Mucosa of descending colon (tissue), 3 donors: Measurements from ENCODE around the gene TNFRSF6B. TPM values are rescaled to one million over a fixed set of nuclear protein-coding genes. Genes with fewer than 3 reads are reported as not detected.

Source experiments
- ATAC-seq: fragments of 200-7000 bp; cut with Tn5 transposase; one replicate; pipeline ENCODE4 v1.9.1; 2020; ENCODE audit warnings: mild to moderate bottlenecking, moderate library complexity
- DNase-seq, 3 donors: peaks; one replicate each; pipeline ENCODE4 v3.0.0-alpha.2; 2020
- H3K36me3 ChIP-seq: fragments of 200-600 bp; one replicate; pipeline ENCODE4 v1.8.0; 2021; ENCODE audit warnings: low read depth, mild to moderate bottlenecking
- H3K4me1 ChIP-seq: fragments of 200-600 bp; one replicate; pipeline ENCODE4 v1.8.0; 2021; ENCODE audit warnings: low read depth, mild to moderate bottlenecking
- H3K4me3 ChIP-seq: fragments of 200-600 bp; one replicate; pipeline ENCODE4 v1.8.0; 2021; ENCODE audit warnings: mild to moderate bottlenecking
- H3K9me3 ChIP-seq: fragments of 200-600 bp; one replicate; pipeline ENCODE4 v1.8.0; 2021; ENCODE audit warnings: mild to moderate bottlenecking
- CTCF ChIP-seq: fragments of 200-600 bp; IDR thresholded peaks from one replicate; pipeline ENCODE4 v1.8.0; 2022; ENCODE audit warnings: antibody characterized with exemption, mild to moderate bottlenecking
- intact Hi-C, 2 donors: fragments of 100-400 bp; cut with DNase I in 1 of 2; cut with micrococcal nuclease in 1 of 2; formaldehyde crosslinking; loops; one replicate each; pipeline versions ENCODE4 v1.11.0 to v1.11.1; 2022; cut with DNase I, micrococcal nuclease
- total RNA-seq, 3 donors: library from RNA; stranded (reverse); fragmentation: NEBNext Ultra II Directional in 2 of 3; extraction: Animal tissue kit (Norgen Biotek cat#: 25700) in 2 of 3; gene quantifications; one replicate each; pipeline versions ENCODE4 v1.2.1 to v1.2.4, GENCODE V29; 2021 to 2023
- donor health status: DM: no; HTN: no; CAD: no; lungs with moderate emphysema.
- donor health status: DM: no; HTN: no; CAD: no.
- donor health status: DM: no; HTN: yes; CAD: no.

TNFRSF6B gene
- total RNA-seq, 3 donors from 2014 or later: 19.7 TPM; not detected in 2

GRCh38 chr20:63652192-63652980 is 44.1 kb upstream of the TNFRSF6B start:
- peak; percentile 7 for ATAC-seq

GRCh38 chr20:63653041-63653973 is 43.1 kb upstream of the TNFRSF6B start, which contains the start of gene STMN3:
Gene STMN3, minus strand, starts transcription at chr20:63653424. Its CDS starts 79 bp downstream, at chr20:63653345.
- peak; percentile 67 for ATAC-seq
- Histone ChIP-seq H3K4me1 (peaks cover 22% of the 10 kb centered on the region), H3K9me3 (no peaks in the 10 kb centered on the region), H3K36me3 (no peaks in the 10 kb centered on the region), H3K4me3 (no peak within 1 kb of the TSS)
- TF ChIP-seq CTCF: no peak
- intact Hi-C loops: no loop called here
- peak; percentile 83 to 86 (median 86) for DNase-seq

More at GRCh38 chr20:63652192-63652980, 44.1 kb upstream of the TNFRSF6B start:
- TF ChIP-seq CTCF: no peak
- Histone ChIP-seq H3K4me1 (peaks cover 19% of the 10 kb centered on the region), H3K36me3 (no peaks in the 10 kb centered on the region), H3K9me3 (no peaks in the 10 kb centered on the region), H3K4me3 (no peak overlapping the region)
- DNase-seq: no peak
- intact Hi-C loops: no loop called here

GRCh38 chr20:63653974-63654668 is 42.3 kb upstream of the TNFRSF6B start:
- no peaks in the 10 kb centered on the region for H3K9me3 ChIP-seq
- no peak for ATAC-seq
- H3K36me3 ChIP-seq: no peaks in the 10 kb centered on the region
- intact Hi-C loops: no loop called here
- peaks cover 26% of the 10 kb centered on the region for H3K4me1 ChIP-seq
- TF ChIP-seq CTCF: no peak
- no peak for DNase-seq
- H3K4me3 ChIP-seq: no peak overlapping the region

GRCh38 chr20:63655249-63655648 is 41.2 kb upstream of the TNFRSF6B start:
- H3K36me3 ChIP-seq: no peaks in the 10 kb centered on the region
- peaks cover 30% of the 10 kb centered on the region for H3K4me1 ChIP-seq
- intact Hi-C loops: no loop called here
- ATAC-seq (no peak), DNase-seq (no peak)
- H3K9me3 ChIP-seq: no peaks in the 10 kb centered on the region
- TF ChIP-seq CTCF: no peak
- no peak overlapping the region for H3K4me3 ChIP-seq

GRCh38 chr20:63656451-63656850 is 40.0 kb upstream of the TNFRSF6B start:
- DNase-seq (no peak), ATAC-seq (no peak)
- peaks cover 30% of the 10 kb centered on the region for H3K4me1 ChIP-seq
- no peaks in the 10 kb centered on the region for H3K9me3 ChIP-seq
- H3K4me3 ChIP-seq: no peak overlapping the region
- no peaks in the 10 kb centered on the region for H3K36me3 ChIP-seq
- TF ChIP-seq CTCF: no peak
- intact Hi-C loops: no loop called here
